NOMO-1 (cell line): ENCODE results near the gene TJP3.

Experiments
- DNase-seq, 2 experiments: peaks; one replicate each; lab custom pipeline; 2025; ENCODE audit not compliant: unreplicated experiment in 2 of 2; lab: John Stamatoyannopoulos, UW

The TJP3 gene

DNA sequence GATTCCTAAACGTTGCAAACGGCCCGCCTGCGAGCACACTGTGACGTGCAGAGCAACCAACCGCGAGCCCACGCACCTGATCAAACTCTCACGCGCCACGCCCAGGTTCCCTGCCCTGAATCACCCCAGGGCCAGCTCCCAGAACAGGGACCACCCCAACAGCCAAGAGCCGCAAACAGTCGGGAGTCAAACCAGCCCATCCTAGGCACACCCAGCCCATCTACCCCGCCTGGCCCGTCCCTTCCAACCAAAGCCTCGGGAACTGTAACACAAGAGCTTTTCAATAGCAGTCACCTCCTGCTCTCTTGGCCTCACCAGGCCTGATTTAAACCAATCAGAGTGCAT lies 16.8 kb upstream of the TJP3 start:
- no peak for DNase-seq

DNA sequence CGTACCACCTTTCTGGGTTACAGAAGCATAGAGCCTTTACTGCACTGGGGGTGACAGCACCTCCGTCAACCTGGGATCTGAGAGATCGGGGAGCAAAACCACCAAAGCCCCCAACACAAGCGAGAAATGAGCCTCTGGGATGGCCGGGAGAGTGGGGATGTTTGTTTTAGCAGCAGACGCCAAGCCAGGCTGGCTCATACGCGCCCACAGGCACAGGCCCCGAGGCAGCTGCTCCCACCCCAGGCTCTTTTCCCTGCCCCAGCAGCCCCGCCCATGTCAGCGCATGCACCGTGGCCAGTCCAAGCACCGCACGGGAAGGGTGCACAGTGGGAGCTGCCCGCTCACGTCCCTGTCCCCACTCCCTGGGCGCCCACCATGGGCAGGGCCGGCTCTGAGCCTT lies 16.5 kb upstream of the TJP3 start:
- no peak for DNase-seq

DNA sequence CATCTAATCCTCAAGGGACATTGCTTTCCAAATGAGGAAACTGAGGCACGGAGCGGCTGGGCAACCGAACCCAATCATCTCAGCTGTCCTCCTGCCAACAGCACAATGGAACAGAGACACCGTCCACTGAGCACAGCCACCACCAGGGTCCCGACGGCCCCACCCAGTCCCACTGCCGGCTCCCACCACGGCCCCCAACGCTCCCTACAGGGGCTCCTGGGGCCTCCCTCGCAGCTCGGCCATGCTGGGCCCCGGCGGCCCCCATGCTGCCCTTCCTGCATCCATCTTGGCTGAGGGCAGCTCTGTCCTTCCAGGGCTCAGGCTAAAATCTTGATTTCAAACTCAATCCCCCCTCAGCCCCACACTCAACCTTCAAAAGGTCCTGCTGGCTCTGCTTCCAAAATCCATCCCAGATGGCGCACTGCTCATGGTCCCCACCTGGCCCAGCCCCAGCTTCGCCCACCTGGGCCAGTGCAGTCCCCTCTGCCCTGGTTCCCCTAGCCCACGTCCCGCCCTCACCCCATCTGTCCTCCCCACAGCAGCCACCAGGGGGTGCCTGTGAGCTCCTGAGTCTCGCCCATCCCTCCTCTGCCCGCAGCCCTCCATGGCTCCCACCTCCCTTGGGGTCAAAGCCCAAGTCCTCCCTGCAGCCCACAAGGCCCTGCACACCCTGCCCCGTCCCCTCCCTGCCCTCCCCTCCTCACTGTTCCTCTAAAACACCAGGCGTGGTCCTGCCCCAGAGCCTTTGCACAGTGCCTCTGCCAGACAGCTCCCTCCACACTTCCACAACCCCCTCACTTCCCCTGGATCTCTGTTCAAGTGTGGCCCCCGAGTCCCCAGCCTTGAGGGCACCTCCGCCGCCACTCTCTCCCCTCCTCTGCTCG lies 15.8 kb upstream of the TJP3 start:
- no peak for DNase-seq

DNA sequence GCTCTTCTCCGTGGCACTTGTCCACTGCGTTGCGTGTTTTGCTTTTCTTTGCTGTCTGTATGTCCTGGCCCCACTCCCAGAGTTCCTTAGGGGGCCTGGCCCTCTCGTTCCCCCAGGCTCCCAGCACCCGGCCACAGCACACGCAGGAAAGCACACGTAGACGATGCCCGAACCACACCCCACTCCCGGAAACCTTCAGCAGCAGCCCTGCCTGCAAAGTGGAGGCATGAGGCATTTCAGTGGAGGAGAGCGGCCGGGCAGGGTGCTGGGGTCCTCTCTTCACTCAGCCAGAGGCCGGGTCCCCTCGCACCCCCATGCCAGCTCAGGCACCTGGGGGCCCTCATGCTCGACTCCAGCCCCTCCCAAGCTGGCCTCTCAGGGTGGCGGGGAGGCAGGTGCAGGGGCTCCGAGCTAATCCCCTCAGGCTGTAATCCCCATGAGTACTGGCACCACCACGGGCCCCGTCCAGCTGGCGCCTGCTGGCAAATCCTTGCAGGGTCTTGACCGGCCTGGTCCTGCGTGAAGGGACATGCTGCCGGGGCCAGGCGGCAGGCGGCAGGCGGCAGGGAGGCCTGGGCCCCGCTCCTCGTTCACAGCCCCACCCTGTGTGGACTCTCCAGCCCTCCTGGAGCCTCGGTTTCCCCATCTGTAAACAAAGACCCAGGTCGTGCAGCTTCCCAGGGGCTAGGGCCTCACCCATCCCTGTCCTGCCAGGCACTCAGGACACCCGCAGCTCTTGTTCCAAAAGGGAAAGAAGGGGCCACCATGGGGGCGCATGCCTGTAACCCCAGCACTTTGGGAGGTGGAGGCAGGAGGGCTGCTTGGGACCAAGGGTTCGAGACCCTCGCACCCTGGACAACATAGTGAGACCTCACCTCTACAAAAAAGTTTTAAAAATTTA lies 14.9 kb upstream of the TJP3 start:
- no peak for DNase-seq

DNA sequence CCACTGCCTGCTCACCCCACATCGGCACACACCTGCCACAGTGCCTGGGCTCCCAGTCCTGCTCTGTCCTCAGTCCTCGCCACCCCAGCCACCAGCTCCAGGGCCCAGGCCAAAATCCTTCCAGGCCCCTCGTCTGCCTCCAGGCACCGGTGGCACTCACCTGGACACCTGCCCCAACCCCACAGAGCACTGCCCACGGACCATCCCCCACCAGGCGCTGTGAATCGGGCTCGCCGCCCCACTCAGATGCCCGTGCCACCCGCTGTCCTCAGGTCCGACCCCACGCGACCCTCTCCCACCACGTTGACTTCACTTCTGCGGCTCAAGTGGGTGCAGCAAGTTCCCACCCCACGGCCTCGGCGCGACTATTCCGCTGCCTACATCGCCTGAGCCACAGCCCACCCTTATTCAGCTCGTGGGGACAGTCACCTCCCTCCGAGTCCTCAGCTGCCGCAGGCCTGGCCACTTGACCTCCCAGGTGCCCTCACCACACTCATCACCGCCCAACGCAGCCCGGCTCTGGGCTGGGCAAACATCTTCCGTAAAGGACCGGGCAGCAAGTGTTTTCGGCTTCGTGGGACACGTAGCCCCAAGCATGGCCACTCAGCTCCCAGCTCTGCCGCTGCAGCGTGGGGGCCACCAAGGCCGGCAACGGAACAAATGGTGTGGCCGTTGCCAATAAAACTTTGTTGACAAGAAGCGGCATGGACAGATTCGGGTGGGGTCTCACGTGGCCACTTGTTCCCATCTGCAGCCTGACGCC lies 13.6 kb upstream of the TJP3 start:
- DNase-seq, result no peak

DNA sequence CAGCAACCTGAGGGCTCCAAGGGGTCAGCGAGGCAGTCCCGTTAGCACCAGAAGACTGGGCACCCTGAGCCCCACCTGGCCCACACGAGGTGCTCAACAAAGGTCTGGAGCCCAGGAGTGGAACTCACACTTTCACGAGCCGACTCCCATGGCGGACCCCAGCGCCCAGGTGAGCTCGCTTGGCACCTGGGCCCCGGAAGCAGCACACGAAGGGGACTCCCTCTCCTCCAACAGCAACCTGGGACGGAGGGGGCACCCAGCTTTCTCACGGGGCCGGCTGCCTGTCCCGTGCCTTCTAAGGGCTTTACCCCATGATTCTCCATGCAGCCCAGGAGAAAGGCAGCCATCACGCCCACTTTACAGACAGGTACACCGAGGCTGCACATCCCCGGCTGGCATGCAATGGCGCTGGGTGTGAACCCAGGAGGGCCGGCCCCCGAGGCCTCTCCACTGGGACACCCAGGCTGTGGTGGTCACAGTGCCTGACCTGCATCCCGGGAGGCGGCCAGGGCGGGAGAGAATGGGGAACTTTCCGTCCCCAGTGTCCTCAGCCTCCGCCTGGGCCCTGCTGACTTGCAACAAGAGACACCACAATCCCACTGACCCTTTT lies 13.0 kb upstream of the TJP3 start:
- no peak for DNase-seq

DNA sequence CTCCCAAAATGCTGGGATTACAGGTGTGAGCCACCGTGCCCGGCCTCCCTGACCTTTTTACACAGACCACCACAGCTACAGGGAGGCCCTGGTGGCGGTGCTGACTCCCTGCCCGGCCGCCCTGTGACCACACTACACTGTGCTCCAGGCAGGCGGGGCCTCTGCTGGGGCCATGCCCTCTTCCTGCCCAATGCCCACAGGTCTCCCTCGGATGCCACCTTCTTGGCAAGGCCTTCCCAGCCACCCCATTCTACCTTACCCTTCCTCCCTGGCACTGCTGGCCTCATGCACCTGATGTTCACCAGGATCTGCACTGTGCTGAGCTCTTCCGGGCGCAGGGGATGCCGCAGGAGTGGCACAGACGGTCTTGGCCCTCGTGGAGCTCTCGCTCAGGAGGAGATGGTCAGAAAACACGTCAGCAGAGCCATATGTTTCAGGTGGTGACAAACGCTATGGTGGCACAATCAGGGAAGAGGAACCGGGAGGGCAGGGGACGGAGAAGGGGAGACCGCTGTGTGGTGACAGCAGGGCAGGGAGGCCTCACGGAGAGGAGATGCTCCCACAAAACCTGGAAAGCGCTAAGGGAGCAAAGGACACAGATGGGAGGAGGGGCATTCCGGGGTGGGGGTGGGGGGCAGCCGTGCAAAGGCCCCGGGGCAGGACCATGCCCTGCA lies 12.1 kb upstream of the TJP3 start:
- no peak for DNase-seq

DNA sequence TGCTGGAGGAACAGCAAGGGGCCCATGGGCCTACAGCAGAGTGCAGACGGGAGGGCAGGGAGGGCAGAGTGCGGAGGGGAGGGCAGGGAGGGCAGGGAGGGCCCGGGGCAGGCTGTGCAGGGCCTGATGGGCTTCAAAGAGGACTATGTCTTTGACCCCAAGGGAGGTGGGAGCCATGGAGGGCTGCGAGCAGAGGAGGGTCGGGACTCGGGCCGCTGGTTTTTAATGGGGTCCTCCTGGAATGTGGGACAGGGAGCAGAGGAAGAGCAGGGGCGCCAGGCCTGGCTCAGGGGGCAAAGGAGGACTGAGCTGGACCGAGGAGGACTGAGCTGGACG lies 11.6 kb upstream of the TJP3 start:
- no peak for DNase-seq

DNA sequence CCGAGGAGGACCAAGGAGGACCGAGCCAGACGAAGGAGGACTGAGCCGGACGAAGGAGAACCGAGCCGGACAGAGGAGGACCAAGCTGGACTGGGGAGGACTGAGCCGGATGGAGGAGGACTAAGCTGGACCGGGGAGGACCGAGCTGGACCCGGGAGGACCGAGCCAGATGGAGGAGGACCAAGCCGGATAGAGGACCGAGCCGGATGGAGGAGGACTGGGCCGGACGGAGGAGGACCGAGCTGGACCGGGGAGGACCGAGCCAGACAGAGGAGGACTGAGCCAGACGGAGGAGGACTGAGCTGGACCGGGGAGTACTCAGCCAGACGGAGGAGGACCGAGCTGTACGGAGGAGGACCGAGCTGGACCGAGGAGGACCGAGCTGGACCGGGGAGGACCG lies 11.1 kb upstream of the TJP3 start:
- no peak for DNase-seq

DNA sequence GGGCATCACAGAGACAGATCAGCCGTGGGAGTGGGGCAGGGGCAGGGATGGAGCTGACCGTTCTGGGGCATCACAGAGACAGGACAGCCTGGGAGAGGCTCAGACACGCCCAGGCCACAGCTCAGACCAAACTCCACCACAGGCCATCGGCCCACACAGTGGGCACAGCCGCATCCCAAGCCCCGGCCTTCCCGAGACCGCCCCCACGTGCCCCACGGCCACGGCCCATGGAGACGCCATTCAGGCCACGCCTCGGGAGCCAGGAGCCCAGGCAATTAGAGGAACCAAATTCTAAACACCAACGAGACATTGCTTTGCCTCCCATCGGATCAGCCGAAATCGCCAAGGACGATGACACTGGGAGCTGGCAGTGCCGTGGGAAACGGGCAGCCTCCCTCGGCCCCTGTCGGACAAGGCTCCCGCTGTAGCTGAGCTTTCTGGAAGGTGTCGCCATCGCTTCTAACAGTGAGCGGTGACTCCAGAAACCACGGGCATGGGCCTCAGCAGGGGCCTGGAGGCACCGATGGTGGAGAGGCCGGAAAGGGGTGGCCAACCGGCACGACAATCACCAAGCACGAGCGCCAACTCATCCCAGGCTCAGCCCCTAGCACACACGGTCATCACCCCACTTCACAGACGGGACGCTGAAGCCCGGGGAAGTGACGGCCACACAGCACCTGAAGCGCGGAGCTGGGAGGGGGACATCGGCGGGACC lies 10.4 kb upstream of the TJP3 start:
- no peak for DNase-seq

DNA sequence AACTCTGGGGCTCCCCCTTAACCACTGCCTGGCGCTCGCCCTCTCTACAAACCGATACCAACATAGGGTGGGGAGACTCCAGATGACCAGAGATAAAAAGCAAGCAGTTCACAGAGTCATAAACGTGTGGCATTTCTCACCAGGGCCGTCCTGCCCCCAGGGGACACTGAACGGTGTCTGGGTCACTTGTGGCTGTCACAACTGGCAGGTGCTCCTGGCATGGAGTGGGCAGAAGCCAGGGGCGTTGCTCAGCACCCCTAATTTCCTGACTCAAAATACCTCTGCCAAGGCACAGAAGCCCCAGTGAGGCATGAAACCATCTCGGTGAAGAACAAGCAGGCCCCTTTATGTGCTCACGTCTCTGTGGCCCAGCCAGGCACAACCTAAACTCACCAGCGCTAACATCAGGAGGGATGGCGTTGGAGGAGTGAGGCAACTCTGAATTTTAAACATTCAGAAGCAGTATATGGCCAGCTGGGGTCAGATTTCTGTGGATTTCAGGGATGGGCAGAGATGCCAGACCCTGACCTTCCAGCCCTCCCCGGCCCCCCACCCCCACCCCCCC lies 9.7 kb upstream of the TJP3 start:
- DNase-seq, result no peak

DNA sequence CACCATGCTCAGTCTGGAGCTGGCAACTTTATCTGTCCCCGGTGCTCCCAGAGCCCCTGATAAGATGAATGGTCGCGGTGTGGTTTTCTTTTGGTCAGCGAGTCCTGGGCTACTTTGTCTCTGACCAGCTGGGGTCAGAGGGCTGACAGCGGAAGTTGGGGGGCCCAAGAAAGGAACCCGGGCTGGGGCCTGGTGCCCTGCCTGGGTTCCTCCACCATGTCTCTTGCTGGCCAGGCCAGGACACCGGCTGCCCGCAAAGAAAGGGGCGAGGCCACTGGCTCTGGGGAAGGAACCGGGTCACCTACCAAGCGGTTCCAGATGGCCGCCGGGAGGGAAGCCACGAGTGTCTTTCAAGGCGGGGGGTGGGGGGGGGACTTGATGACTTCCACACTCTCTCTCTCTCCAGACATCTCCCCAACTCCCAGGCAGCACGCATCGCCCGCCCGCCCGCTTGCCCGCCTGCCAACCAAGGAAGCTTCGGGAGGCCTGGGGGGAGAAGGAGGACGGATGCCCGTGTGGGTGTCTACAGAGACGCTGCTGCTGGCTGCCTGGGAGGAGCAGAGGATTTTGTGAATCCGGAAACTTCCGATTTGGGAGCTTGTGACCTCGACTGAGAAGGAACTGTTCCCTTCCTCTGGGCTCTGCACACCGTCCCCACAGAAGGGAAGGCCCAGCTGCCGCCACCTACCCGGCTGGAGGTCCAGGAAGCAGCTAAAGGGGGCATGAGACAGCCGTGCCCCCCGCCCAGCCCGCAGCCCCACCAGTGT lies 9.0 kb upstream of the TJP3 start:
- peak; percentile 45 to 47 for DNase-seq

DNA sequence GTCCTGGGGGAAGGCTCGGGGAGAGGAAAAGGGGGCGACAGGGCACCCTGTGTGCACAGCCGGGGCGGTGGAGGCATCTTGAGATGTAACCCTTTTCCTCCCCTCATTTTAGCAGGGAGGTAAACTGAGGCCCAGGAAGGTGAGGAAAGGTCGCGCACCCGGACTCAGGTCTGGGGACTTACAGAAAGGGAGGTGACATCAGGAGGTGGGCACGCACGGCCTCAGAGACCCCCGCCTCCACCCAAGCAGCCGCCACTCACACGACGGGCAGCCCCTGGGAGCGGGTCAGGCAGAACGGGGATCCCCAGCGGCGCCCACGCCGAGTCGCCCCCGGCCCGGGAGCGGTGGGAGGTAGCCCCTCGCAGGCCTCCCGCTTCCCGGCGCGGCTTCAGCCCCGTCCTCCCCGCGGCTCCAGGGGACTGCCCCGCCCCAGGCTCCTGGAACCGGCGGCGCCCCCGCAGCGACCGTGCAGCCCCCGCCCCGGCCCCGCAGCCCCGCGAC lies 8.4 kb upstream of the TJP3 start:
- DNase-seq, result no peak

DNA sequence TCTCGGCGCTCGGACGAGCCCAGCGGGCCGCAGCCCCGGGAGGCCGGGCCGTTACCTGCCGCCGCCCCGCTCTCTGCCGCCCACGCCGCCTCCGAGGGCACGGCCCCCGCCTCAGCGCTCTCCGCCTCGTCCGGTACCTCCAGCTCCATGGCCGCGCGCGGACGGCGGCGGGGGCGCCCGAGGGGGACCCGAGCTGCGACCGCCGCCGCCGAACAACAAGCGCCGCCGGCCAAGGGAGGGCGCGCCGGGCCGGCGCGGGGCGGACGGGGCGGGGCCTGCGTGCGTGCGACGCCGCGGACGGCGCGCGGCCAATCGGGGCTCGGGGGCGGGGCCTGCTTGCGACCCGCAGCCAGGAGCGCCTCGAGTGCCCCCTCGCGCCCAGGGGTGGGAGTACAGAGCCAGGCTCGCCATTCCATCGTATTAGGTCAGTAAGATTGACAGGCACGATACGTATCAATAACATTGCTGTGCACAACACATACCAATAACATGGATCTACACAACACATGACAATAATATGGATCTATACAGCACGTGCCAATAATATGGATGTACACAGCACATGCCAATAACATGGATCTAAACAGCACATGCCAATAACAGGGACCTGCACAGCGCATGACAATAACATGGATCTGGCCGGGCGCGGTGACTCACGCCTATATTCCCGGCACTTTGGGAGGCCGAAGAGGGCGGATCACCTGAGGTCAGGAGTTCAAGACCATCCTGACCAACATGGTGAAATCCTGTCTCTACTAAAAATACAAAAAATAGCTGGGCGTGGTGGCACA lies 7.7 kb upstream of the TJP3 start, which contains the start of gene PIP5K1C:
Gene PIP5K1C (minus strand): TSS at position 227 of the 791 bp plus-strand sequence. CDS start 78 bp downstream, at position 149.
- peak; percentile 75 to 92 for DNase-seq

DNA sequence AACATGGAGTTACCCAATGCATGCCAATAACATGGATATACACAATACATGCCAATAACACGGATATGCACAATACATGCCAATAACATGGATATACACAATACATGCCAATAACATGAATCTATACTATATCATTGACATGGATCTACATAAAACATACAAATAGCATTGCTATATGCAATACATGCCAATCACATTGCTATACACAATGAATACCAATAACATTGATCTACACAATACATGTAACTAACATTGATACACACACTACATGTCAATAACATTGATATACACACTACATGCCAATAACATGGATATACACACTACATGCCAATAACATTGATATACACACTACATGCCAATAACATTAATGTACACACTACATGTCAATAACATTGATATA lies 7.0 kb upstream of the TJP3 start:
- DNase-seq, result no peak

DNA sequence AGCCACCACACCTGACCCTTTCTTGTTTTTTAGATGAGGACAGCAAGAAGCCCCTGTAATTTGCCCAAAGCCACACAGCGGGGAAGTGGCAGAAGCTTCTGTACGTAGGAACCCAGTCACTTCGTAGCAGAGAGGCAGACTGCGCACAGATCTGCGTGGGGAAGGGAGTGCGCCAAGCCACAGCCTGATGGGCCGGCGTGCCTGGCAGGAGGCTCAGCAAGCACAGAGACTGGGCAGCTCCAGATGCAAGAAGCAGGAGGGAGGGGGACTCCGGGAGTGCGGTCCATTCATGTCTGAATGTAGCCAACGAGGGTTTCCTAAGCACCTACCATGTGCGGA lies 347 bp upstream of the TJP3 start:
- DNase-seq, result no peak

DNA sequence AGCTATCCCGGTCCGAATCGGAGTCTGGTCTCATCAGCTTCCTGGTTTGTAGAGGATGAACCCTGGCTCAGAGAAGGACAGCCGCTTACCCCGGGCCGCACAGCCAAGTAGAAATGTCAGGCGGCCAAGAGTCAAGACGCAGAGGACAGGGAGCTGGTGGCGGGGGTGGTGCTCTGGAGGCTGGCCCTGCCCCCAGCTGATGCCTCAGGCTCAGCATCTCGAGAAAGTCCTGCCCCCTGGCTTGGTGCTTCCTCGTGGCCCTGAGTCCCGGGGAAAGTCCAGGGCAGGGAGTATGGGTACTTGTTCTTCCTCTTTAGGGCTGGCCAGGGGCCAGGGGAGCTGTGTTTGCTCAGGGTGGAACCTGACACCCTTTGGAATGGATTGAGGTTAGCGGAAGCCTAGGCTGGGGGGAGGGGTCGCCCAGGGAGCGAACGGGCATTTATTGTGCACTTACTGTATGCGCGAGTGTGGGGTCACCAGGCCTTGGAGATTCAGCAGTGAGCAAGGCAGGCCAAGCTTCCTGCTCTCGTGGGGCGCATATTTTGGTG lies 2.2 kb downstream of the TJP3 start:
- no peak for DNase-seq
